Epithelial cell of prostate (primary cell): ENCODE data around the gene DNER.
"Not testable (repeated sequence)": the region's sequence is repeated elsewhere in the genome, so short reads cannot be mapped to it uniquely, and the experiment has no call there.

Source experiments
- DNase-seq: peaks from one replicate; pipeline ENCODE4 v3.0.0-alpha.2; 2011; ENCODE audit warnings: low read depth, low spot score
- H3K27ac ChIP-seq: fragments of 450-650 bp; 2 replicates; pipeline ENCODE4 v1.5.1; 2017; ENCODE audit warnings: mild to moderate bottlenecking

The DNER gene

DNA sequence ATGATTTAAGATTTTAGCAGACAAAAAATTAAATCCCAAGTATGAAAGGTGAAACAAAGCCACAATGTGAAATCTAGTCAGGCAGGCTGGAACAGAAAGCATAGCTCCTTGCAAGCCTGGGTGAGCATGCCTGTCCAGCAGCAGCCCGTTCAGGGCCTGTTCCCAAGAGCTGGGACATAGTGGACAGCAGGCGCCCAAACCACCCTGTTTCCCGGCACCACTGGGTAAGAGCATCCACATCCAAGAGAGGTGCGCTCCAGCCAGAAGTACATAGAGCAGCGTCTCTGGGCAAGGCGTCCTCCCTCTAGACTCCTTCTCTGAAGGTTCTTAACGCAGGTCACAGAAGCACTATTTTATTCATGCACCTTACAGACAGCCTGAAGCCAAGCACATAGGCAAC is 80.8 kb downstream of the DNER start:
- DNase-seq: no peak

DNA sequence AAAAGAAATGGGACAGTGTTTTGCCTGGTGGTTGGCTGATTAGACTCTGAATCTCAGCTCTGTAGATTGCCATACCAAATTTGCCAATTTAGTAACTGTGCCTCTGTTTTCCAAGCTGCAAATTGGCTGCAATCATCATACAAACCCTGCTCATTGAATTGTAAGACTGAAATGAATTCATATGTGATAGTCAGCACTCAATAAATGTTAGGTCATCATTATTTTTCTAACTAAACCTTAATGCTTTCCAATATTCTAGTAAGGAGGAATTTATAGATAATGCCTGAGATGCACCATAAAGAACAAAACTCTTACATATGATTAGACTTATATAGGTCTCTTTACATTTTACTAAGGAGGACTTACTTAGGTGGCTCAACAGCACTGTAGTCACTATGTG is 85.3 kb downstream of the DNER start:
- DNase-seq: no peak
- H3K27ac ChIP-seq: no peak overlapping the region

More for the DNA sequence above, 80.8 kb downstream of the DNER start:
- no peak overlapping the region for H3K27ac ChIP-seq

DNA sequence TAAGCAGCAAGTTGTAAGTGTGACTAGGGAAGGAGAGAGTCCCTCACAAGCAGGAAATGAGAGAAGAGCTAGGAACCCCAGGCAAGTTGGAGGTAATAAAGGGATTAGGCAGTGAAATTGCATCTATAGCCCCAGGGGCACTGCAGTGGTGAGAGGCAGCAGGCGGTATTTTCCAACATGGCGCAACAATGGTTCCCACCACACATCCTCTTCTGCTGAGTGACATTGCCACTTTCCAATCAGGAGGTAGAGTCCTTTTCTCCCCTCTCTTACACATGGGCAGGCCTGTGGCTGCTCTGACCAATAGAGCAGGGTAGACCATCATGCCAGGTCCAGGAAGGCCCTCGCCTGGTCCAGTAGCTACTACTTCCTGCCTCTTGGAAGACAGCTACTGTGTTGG is 86.6 kb downstream of the DNER start:
- no peak for DNase-seq
- no peak overlapping the region for H3K27ac ChIP-seq

DNA sequence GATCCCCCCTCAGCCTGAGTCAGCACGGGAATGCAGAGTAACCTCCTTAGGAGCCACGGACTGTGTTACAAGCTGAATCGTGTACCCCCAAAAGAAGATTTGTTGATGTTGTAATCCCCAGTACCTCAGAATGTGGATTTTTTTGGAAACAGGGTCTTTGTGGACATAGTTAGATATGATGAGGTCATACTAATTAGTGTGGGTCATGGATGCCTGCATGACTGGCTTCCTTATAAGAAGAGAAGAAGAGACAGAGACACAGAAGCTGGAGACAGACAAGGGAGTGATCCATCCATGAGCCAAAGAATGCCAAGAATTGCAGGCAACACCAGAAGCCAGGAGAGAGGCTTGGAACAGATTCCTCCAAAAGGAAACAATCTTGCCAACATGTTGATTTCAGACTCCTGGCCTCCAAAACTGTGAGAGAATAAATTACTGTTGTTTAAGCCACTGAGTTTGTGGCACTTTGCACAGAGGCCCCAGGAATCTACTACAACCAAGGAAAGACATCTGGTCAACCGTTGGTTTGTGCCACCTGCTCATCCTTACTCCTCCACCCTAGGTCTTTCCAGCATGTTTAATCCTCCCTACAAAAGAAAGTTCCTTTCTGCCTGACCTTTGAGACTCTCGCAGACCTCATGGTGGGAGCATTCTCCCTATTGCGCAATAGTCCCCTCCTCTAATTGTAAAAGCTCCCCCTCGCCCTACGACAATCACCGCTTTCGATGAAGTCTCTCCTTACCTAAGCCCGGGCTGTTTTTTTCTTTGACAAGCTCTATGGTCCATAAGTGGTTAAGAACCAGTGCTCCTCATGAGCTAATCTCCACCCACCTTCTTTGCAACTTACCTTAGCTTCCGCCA is 91.6 kb downstream of the DNER start:
- no peak overlapping the region for H3K27ac ChIP-seq
- DNase-seq: no peak

DNA sequence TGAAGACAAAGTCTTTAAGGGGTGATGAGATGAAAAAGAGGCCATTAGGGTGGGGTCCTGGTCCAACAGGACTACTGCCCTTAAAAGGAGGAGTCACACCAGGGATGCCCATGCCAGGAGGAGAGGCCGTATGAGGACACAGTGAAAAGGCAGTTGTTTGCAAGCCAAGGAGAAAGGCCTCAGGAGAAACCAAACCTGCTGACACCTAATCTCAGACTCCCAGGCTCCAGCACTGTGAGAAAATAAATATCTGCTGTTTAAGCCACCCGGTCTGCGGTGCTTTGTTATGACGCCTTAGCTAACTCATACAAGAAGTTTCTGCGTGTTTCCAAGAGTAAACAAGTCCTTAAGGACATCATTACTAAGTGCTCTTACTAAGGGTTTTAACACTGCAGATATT is 93.6 kb downstream of the DNER start:
- no peak for DNase-seq
- no peak overlapping the region for H3K27ac ChIP-seq

DNA sequence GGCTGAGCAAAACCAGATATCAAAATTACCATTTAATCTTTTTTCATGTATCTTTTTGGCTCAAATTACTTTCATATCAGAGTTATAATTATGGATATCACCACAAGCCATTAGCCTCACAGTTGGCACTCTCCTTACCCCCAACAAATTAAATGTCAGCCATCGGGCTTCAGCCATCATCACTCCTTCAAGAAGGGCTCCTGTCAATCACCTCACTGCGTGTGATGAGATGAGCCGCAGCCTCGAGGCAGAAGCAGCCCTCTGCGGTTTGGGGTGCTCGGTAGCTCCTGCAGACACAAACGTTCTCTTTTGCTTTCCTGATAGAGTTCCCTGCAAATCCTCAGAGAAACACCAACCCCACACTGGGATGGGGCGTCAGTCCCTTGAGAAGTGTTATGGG is 94.1 kb downstream of the DNER start:
- DNase-seq: no peak

DNA sequence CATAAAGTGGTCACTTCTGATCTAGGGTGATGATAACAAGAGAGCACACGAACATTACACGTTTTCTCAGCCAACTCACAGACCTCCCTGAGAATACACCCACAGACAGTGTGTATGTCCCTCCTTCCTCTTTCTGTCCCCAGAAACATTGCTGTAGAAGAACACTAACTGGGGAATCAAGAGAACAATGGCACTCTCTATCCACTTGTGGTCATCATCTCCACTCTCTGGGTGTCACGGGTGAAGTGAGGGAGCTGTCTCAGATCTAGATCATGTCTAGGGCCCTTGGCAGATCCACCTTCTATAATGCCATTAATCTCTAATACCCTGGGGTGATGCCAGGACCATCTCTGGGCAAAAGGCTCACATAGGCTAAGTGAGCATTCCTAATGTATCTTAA is 97.9 kb downstream of the DNER start:
- DNase-seq: no peak

More for the DNA sequence above, 94.1 kb downstream of the DNER start:
- H3K27ac ChIP-seq: no peak overlapping the region

DNA sequence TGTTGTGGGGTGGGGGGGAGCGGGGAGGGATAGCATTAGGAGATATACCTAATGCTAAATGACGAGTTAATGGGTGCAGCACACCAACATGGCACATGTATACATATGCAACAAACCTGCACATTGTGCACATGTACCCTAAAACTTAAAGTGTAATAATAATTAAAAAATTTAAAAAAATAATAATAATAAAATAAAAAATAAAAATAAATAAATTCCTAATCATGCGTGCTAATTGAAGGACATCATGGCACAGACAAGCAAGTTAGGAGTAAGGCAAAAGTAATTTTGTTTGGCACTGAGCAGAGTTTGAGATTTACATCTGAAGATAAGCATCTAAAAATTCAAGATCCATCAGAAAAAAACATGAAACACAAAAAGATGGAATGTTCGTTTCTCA is 100.3 kb downstream of the DNER start:
- DNase-seq, H3K27ac ChIP-seq: not testable (repeated sequence)

More for the DNA sequence above, 97.9 kb downstream of the DNER start:
- H3K27ac ChIP-seq: no peak overlapping the region

DNA sequence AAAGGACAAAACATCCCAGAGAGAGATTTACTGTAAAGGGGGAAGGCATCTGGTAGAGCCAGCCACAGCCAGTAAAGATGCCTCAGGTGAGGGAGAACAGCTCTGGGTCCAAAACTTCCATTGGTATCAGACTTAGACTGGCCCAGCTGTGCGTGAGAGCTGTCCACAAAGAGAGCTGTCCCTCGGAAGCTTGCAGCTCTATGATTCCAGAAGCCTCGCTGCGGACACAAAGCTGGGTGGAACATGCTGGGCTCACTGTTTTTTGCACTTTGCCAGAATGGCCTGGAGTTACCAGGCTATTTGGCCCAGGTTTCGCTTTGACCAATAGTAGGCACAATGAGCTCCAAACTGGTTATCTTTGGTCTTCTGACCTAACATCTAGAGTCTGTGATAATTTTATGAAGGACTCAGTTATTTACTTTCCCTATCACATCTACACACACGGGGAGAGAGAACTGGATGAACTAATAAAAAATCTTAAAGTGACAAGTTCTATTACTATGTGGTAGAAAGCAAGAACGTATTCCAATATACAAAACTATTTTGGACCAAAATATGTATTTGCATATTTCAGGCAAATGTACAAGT is 101.9 kb downstream of the DNER start:
- no peak for DNase-seq

DNA sequence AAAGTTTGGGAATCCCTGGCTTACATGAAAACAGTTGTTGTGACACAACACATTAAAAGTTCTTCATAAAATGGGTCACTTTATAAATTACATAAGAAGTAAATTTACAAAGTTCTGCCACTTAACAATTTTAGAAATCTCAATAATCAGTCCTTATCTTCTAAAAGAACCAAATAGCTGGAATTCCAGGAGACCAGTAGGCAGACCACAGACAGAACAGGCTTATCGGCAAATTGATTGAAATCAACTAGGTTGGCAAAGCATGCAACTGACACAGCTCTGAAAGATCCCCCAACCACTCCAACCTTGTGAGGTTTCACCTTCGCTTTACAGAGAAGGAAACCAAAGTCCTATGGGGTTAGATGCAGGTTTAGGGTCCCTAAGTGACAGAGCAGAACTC is 103.0 kb downstream of the DNER start:
- no peak for DNase-seq
- H3K27ac ChIP-seq: no peak overlapping the region

More for the DNA sequence above, 101.9 kb downstream of the DNER start:
- H3K27ac ChIP-seq: no peak overlapping the region

DNA sequence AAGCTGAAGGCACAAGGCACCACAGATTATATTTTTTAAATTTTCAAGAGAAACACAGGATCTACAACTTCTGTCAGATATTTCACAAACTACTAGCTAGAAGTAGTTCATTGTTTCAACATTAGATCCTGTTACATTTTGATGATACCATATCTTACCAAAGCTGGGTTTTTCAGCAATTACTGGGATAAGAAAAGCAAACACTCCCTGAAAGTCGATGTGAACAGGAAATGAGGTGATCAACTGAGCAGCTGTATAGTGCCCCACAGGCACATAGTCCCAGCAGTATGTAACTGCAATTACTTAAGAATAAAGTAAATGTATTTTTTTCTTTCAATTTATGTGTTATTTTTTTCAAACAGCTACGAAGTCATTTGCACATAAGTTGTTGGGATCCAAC is 103.5 kb downstream of the DNER start:
- DNase-seq: no peak

DNA sequence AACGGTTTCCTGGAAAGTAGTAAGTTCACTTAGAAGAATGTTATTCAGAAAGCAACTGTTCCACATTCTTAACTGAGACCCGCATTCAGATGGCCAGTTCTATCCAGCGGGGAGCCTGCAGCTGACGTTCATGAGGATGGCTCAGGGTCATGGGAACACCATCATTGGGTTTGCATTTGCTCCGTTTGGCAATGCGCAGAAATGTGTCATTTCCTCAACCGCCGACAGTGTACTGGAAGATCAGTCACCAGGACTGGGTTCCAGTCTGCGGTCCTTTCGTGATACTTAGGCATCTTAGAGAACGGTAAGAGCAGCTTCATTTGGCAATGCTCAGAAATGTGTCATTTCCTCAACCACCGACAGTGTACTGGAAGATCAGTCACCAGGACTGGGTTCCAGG is 104.0 kb downstream of the DNER start:
- no peak overlapping the region for H3K27ac ChIP-seq
- DNase-seq: no peak

More for the DNA sequence above, 103.5 kb downstream of the DNER start:
- no peak overlapping the region for H3K27ac ChIP-seq

DNA sequence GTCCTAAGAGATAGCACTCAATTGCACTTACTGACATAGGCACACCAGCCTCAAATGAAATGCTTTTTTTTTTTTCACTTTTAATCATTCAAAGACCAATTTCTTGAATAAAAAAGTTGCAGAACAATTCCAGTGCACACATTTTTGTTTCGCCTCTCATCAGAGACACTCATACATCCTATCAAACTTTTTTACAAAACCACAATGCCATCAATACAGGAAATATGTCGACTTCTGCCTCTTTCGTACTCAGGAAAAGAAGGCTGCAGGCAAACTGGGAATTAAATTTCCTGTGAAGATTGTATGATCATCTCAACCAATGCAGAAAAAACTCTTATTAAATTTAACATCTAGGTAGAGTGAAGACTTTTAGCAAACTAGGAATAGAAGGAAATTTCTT is 112.4 kb downstream of the DNER start:
- no peak for DNase-seq
- no peak overlapping the region for H3K27ac ChIP-seq

DNA sequence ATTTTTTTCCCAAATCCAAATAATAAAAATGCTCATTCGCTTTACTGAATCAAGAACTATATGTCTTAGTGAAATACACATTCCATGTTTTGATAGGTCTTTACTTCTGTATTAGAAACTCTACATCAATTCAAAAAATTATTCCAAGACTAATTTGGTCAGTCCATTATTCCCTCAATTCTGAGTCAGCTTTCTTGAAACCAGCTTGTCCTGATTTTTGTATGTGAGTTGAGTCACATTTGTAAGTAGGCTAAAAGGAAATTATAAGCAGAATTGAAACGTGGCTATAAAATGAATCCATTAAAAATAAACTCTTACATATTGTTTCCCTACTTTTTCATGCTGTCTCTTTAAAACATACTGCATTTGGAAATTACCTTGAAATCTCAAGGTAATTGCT is 113.0 kb downstream of the DNER start:
- H3K27ac ChIP-seq: no peak overlapping the region
- DNase-seq: no peak

DNA sequence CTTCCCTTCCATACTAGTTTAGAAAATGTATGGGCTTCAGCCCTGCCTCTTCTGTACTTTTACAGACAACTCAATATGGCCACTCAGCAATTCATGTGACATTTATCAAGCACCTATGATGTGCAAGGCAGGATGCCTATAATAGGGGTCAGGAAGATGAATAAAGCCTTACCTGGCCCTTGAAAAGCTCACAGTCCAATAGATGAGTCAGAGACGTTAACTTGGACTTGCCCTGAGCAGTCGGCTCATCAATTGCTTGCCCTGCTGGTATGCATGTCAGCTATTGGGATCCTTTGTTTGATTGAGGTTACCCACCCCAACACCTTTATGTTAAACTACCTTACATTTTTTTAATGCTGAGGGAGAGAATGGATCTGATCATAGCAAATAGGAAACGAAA is 116.1 kb downstream of the DNER start:
- no peak for DNase-seq
- no peak overlapping the region for H3K27ac ChIP-seq

DNA sequence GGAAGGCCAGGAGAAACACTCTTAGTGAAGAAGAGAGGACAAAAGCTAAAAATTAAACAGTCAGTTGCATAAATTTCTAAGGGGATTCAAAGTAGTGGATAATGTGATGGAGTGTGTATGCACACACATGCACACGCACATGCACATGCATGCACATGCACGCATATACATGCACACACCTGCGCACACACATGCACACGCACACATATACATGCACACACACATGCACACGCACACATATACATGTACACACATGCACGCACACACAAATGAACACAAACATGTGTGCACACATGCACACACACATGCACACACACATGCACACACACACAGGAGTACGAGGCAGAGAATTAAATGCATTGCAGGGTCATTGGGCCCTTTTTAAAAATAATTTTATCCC is 117.6 kb downstream of the DNER start:
- DNase-seq: no peak
- no peak overlapping the region for H3K27ac ChIP-seq

DNA sequence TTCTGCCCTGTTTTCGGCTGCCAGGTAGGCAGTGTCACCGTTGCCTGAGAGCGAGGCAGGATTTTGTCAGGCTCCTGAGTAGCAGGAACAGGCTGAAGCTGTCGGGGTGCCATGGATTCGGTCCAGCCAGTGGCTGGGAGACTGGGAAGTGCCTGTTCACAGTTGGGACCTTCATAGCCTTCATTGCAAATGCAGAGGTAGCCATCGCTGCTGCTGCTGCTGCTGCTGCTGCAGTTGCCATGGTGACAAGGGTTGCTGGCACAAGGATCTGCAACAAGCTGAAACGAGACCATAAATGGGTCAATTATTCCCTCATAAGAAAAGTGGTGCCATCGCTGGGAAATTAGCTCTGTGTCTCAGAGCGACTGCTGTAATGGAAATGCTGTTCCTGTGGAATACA is 122.7 kb downstream of the DNER start:
- no peak overlapping the region for H3K27ac ChIP-seq
- DNase-seq: no peak

DNA sequence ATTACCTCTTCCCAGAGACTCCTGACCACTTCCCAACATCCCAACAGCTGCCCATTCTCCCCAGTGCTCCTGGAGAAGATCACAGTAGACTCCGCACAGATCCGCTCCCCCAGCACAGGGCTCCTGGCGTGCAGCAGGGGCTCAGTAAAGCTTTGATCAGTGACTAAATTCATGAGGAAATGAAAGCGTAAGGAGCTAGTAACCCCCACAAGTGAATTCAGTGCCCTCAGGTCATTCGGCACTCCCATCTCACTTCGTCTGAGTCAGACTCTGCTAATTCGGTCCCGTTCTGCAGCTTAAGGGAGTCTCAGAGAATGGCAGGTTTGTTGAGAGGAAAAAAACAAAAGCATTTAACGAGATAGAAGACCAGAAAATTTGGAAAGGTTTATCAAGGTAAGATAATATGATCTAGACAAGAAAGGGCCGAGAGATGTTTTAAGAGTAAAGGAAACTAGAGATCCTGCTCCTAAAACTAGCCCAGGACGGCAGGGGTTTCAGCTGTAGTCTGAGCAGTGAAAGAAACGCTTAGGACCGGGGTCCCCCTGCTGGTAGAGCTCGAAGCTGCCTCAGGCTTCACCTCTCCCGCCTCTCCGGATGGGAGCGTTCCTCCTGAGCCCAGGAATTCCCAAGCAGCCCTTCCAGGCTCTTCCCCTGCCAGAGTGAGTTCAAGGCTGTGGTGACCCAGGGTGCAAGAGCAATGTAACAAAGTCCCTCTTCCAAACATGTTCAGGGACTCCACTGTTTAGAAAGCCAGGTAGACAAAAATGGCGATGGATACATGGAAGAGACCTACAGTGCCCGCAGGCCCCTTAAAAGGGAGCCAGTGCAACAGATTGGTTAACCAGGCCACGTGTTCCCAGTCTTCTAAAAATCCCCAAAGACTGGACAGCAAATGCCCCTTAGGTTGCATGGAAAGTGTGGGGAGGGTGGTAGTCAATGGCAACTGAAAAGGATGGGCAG is 127.3 kb downstream of the DNER start:
- peak; percentile 60 for DNase-seq
- H3K27ac ChIP-seq: peak overlapping the region; percentile 70

DNA sequence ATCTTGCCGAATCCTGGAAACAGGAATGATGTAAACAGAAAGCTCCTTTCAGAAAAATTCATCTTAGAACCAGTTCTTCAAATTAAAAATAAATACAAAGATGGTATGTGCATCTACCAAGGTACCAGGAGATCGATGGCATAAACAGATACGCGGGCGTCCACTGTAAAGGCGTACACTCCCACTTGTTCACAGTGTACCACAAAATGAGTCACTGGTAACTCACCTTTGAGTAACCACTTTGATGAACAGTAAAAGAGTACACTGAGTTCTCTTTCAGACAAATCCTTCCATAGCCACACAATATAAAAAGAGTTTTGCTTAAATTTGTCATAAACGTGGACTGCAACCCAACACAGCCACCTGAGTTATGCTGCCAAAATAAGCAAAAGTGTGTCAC is 128.3 kb downstream of the DNER start:
- peak; percentile 68 for DNase-seq
- peak overlapping the region; percentile 70 for H3K27ac ChIP-seq

DNA sequence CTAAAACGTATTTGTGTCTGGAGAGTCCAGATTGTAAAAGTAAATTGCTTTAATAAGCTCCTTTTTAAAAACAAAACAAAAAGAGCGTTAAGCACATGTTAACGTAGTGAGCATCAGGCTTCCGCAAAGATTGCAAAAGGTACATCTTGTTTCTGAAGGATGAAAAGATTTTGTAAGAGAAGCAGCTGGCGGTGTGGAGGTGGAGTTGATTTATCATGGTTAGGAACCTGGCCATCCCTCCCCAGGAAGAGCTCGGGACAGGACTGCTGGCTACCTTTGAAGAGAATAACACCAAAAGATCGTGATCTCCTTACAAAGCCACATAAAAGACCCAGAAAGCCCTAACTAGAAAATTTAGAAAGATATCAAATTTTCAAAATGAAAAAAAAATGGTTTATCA is 132.2 kb downstream of the DNER start:
- no peak for DNase-seq
- no peak overlapping the region for H3K27ac ChIP-seq
